Activated CD4-positive, alpha-beta T cell treated with anti-CD3 and anti-CD28 coated beads, Interleukin-2, amount 10 ng/mL, durations not matched to agents 24 days and 14 days (primary cell): ENCODE measurements around the gene METAP2. TPM values are rescaled to one million over a fixed set of nuclear protein-coding genes. Genes with fewer than 3 reads are reported as not detected.
"Not testable (repeated sequence)": the region's sequence is repeated elsewhere in the genome, so short reads cannot be mapped to it uniquely, and the experiment has no call there.

Experiments
- DNase-seq: peaks from one replicate; pipeline ENCODE4 v3.0.0; 2022
- H3K27ac Mint-ChIP-seq: one replicate; pipeline ENCODE4 v1.8.0; 2022; ENCODE audit warnings: mild to moderate bottlenecking, mixed read lengths
- H3K27me3 Mint-ChIP-seq: one replicate; pipeline ENCODE4 v1.8.0; 2022; ENCODE audit warnings: mixed read lengths
- H3K36me3 Mint-ChIP-seq: one replicate; pipeline ENCODE4 v1.8.0; 2022; ENCODE audit warnings: low read depth, mild to moderate bottlenecking, mixed read lengths
- H3K4me1 Mint-ChIP-seq: one replicate; pipeline ENCODE4 v1.8.0; 2021; ENCODE audit warnings: mixed read lengths
- H3K4me3 Mint-ChIP-seq: one replicate; pipeline ENCODE4 v1.8.0; 2022; ENCODE audit warnings: mild to moderate bottlenecking, moderate library complexity, mixed read lengths
- H3K9me3 Mint-ChIP-seq: one replicate; pipeline ENCODE4 v1.8.0; 2021; ENCODE audit warnings: mixed read lengths
- intact Hi-C: fragments of 100-400 bp; cut with micrococcal nuclease; formaldehyde crosslinking; loops from one replicate; pipeline ENCODE4 v1.15.1; 2023
- total RNA-seq: library from RNA; stranded (reverse); gene quantifications from 2 replicates; pipeline ENCODE4 v1.2.3, GENCODE V29; 2022

METAP2 gene
- total RNA-seq, 1 donor from 2014 or later = 125 TPM

DNA sequence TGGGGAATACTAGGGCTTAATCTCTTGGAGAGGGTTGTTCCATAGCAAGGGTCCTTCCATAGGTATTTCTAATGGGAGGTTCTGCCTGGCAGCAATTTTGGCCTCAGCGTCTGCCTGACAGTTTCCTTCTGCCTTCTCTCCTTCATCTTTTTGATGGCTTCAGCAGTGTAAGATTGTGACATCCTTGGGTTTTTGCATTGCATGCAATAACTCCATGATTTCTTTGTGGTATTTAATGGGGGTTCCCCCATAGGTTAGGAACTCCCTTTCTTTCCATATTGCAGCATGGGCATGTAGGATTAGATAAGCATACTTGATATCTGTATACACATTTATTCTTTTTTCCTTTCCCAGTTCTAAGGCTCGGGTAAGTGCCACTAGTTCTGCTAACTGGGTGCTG is 21.5 kb upstream of the METAP2 start:
- H3K4me1 Mint-ChIP-seq, H3K4me3 Mint-ChIP-seq, H3K36me3 Mint-ChIP-seq, H3K27me3 Mint-ChIP-seq, DNase-seq, intact Hi-C loops, H3K27ac Mint-ChIP-seq: not testable (repeated sequence)
- peaks cover 10% of the 10 kb centered on the region for H3K9me3 Mint-ChIP-seq

DNA sequence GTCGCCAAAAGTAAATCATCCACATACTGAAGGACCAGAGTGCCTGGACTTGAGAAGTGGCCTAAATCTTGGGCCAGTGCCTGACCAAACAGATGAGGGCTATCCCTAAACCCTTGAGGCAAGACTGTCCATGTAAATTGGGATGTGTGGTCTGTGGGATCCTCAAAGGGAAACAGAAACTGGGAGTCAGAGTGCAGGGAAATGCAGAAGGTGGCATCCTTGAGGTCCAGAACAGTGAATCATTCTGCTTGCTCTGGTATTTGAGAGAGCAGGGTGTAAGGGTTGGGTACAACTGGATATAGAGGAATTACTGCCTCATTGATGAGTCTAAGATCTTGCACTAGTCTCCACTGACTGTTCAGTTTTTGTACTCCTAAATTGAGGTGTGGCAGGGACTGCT is 20.1 kb upstream of the METAP2 start:
- H3K9me3 Mint-ChIP-seq = peaks cover 18% of the 10 kb centered on the region

DNA sequence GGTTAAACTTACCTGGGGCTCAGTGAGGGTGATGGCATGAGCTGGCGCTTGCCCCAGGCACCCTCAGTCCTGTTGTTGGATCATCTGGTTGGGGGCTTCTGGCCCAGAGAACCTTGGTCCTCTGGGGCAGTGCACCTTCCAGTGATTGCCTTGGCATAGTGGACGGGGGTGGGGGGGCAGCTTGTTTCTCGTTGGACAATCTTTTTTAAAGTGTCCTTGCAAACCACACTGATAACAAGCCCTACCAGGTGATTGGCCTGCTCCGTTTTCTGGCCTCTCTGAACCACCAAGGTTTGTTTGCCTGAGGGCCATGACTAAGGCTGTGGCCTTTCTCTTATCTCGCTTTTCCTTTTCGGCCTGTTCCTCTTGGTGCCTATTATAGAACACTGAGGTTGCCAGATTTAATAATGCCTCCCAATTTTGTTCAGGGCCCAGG is 19.2 kb upstream of the METAP2 start:
- H3K27me3 Mint-ChIP-seq, intact Hi-C loops, H3K36me3 Mint-ChIP-seq, DNase-seq, H3K4me1 Mint-ChIP-seq, H3K27ac Mint-ChIP-seq, H3K4me3 Mint-ChIP-seq: not testable (repeated sequence)
- H3K9me3 Mint-ChIP-seq = peaks cover 19% of the 10 kb centered on the region

More for the DNA sequence above, 20.1 kb upstream of the METAP2 start:
- H3K4me3 Mint-ChIP-seq, DNase-seq, intact Hi-C loops, H3K4me1 Mint-ChIP-seq, H3K27ac Mint-ChIP-seq, H3K36me3 Mint-ChIP-seq, H3K27me3 Mint-ChIP-seq: not testable (repeated sequence)

DNA sequence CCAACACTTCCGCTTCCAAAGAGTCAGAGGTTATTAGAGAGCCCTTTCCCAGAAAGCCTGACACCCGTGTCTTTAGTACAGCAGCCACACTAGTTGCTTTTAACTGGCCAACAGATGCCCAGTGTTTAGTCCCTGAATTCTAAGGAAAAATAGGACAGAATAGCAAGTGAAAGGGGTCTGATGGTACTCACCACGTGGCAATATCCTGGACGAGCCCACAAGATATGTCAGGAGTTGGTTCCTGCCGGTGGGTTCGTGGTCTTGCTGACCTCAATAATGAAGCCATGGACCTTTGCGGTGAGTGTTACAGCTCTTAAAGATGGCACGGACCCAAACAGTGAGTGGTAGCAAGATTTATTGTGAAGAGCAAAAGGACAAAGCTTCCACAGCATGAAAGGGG is 16.3 kb upstream of the METAP2 start:
- peaks cover 19% of the 10 kb centered on the region for H3K9me3 Mint-ChIP-seq
- H3K36me3 Mint-ChIP-seq, H3K27ac Mint-ChIP-seq, DNase-seq, intact Hi-C loops, H3K4me1 Mint-ChIP-seq, H3K27me3 Mint-ChIP-seq, H3K4me3 Mint-ChIP-seq: not testable (repeated sequence)

DNA sequence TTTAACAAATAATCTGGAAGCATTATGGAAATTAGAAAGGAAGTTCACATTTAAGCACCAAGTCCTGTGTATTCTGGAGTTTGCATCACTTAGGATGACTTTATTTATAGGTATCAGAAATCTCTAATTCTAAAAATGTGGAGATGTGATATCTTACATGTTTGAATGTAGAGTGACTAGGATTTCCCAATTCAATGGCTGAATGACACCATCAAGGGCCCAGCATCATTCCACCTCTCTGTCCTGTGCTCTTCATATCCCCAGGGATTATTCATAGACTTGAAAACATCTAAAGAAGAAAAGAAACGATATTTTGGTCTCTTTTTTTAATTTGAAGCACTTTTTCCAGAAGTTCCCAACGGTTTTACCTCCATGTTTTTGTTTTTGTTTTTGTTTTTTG is 15.2 kb upstream of the METAP2 start:
- Mint-ChIP-seq H3K27ac (no peak overlapping the region), H3K27me3 (no peaks in the 10 kb centered on the region), H3K4me3 (no peak overlapping the region), H3K36me3 (peaks cover 2% of the 10 kb centered on the region), H3K4me1 (no peaks in the 10 kb centered on the region), H3K9me3 (peaks cover 19% of the 10 kb centered on the region)
- intact Hi-C loops = no loop called here
- no peak for DNase-seq

DNA sequence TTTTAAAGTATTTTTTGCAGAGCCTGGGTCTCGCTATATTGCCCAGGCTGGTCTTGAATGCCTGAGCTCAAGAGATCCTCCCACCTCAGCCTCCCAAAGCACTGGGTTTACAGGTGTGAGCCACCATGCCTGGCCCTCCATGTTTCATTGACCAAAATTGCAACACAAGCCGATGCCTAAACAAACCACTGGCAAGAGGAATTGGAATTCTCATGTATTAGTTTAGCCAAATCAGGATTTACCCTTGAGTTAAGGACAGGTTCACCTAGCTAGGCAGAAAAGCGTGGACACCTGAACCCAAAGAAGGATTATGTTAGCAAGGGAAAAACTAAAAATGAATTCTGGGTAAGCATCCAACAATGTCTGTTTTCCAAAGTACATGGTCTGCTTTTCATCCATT is 14.6 kb upstream of the METAP2 start:
- H3K9me3 Mint-ChIP-seq = peaks cover 19% of the 10 kb centered on the region
- no peak for DNase-seq
- no peaks in the 10 kb centered on the region for H3K4me1 Mint-ChIP-seq
- intact Hi-C loops = no loop called here
- no peaks in the 10 kb centered on the region for H3K27me3 Mint-ChIP-seq
- H3K4me3 Mint-ChIP-seq = no peak overlapping the region
- H3K36me3 Mint-ChIP-seq = peaks cover 2% of the 10 kb centered on the region
- no peak overlapping the region for H3K27ac Mint-ChIP-seq

DNA sequence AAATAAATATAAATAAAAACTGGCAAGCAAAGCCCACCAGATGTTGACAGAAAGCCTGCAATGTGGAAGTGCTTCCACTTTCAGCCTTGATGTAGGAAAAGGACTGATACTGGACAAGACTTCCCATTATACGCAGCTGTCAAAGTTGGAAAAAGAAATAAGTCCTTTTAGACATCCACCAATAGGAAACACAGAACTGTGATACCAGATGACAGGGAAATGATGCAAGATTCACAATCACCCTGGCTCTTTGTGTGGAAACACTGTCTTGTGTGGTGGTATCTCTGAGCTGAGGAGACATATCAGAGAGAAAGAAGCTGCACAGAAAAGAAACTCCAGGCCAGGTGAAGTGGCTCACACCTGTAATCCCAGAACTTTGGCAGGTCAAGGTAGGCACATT is 13.8 kb upstream of the METAP2 start:
- Mint-ChIP-seq H3K4me1 (no peaks in the 10 kb centered on the region), H3K27ac (no peak overlapping the region), H3K36me3 (peaks cover 2% of the 10 kb centered on the region), H3K4me3 (no peak overlapping the region), H3K9me3 (peaks cover 19% of the 10 kb centered on the region), H3K27me3 (no peaks in the 10 kb centered on the region)
- no peak for DNase-seq
- intact Hi-C loops = no loop called here

DNA sequence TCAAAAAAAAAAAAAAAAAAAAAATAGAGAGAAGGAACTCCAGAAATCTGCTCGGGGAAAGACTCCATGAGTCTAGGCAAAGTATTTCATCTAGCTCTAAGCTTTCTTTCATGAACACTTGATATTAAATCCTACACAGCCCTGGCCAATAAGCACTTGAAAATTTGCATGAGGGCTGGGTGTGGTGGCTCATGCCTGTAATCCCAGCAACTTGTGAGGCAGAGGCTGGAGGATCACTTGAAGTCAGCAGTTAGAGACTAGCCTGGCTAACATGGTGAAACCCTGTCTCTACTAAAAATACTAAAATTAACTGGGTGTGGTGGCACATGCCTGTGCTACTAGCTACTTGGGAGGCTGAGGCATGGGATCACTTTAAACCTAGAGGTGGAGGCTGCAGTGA is 13.1 kb upstream of the METAP2 start:
- intact Hi-C loops = no loop called here
- H3K27me3 Mint-ChIP-seq = no peaks in the 10 kb centered on the region

DNA sequence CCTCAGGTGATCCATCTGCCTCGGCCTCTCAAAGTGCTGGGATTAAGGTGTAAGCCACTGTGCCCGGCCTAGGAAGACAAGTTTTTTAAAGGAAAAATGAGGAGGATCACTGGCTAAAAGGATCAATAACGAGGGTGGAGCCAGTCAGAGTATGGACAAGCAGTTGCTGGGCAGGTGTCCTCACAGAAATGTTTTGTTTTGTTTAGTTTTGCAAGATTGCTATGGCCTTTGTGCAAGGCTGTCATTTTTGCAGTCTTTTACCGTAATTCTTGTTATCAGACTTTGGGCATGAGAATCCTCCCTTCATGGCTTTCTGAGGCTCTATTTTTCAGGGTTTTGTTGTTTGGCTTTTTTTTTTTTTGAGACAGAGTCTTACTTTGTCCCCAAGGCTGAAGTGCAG is 11.9 kb upstream of the METAP2 start:
- Mint-ChIP-seq H3K36me3 (peaks cover 2% of the 10 kb centered on the region), H3K27me3 (no peaks in the 10 kb centered on the region), H3K27ac (no peak overlapping the region), H3K4me3 (no peak overlapping the region), H3K9me3 (peaks cover 12% of the 10 kb centered on the region), H3K4me1 (no peaks in the 10 kb centered on the region)
- no peak for DNase-seq
- intact Hi-C loops = no loop called here

More for the DNA sequence above, 13.1 kb upstream of the METAP2 start:
- DNase-seq = no peak
- H3K4me1 Mint-ChIP-seq = no peaks in the 10 kb centered on the region
- H3K27ac Mint-ChIP-seq = no peak overlapping the region
- no peak overlapping the region for H3K4me3 Mint-ChIP-seq
- H3K9me3 Mint-ChIP-seq = peaks cover 16% of the 10 kb centered on the region
- H3K36me3 Mint-ChIP-seq = peaks cover 2% of the 10 kb centered on the region

DNA sequence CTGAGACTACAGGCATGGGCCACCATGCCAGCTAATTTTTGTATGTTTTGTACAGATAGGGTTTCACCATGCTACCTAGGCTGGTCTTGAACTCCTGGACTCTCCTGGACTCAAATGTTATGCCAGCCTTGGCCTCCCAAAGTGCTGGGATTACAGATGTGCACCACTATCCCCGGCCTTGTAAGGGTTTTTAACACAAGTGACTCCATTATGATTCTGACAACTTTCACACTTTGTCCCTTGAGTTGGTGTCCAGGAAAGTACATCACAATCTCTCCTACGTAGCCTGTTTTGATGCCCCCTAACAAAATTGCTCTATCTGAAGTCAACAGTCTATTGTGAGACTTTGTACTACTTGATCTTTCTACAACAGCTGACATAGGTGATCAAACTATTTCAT is 11.4 kb upstream of the METAP2 start:
- no peak overlapping the region for H3K27ac Mint-ChIP-seq
- no peaks in the 10 kb centered on the region for H3K4me1 Mint-ChIP-seq
- H3K27me3 Mint-ChIP-seq = no peaks in the 10 kb centered on the region
- intact Hi-C loops = no loop called here
- DNase-seq = no peak
- H3K9me3 Mint-ChIP-seq = peaks cover 10% of the 10 kb centered on the region
- no peak overlapping the region for H3K4me3 Mint-ChIP-seq
- H3K36me3 Mint-ChIP-seq = peaks cover 2% of the 10 kb centered on the region

DNA sequence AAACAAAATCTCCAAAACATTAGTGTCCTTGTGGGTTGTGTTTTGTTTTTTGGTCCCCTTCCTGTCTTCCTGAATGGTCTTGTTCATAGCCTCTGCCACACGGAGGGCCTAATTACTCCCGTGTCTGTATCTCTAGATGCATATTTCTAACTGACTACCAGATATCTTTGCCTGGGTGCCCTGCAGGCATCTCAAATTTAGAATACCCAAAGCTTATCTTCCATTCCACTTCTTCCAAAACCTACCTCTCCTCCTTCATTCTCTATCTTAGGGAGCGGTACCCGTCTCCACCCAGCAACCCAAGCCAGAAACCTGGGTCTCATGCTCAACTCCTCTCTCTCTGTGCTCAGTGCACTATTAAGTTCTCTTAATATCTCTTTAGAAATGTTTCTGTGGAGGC is 10.9 kb upstream of the METAP2 start:
- H3K27me3 Mint-ChIP-seq = no peaks in the 10 kb centered on the region
- H3K27ac Mint-ChIP-seq = no peak overlapping the region
- DNase-seq = no peak
- H3K36me3 Mint-ChIP-seq = peaks cover under 1% of the 10 kb centered on the region
- intact Hi-C loops = no loop called here
- H3K9me3 Mint-ChIP-seq = peaks cover 8% of the 10 kb centered on the region
- no peak overlapping the region for H3K4me3 Mint-ChIP-seq
- H3K4me1 Mint-ChIP-seq = no peaks in the 10 kb centered on the region

DNA sequence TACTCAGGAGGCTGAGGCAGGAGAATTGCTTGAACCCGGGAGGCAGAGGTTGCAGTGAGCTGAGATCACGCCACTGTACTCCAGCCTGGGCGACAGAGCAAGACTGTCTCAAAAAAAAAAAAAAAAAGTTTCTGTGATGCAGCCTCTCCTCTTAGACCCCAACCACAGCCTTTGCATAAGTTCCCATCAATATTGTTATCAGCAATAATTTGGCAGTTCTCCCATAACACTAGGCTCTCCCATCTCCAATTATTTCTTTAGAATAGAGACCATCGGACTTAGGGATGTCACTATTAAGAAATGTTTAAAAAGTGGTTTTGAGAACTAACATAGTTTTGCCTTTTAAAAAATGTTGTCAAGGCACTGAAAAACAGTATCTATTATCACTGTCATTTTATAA is 10.2 kb upstream of the METAP2 start:
- intact Hi-C loops, H3K27ac Mint-ChIP-seq, H3K4me3 Mint-ChIP-seq, H3K9me3 Mint-ChIP-seq, H3K4me1 Mint-ChIP-seq, H3K27me3 Mint-ChIP-seq, DNase-seq, H3K36me3 Mint-ChIP-seq: not testable (repeated sequence)

DNA sequence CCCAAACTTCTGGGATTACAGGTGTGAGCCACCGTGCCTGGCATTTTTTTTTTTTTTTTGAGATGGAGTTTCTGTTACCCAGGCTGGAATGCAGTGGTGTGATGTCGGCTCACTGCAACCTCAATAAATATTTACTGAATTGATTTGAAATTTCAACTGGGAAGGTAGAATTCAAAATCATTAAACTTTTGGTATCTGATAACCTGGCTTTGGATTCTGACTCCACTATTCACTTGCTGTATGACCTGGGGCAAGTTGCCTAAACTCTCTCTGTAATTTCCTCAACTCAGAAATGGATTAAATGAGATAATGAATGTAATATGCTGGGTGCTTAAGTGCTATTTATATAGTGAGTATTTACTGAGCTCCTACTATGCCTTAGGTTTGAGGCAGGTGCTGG is 8.7 kb upstream of the METAP2 start:
- intact Hi-C loops = no loop called here
- no peak for DNase-seq
- H3K4me3 Mint-ChIP-seq = no peak overlapping the region
- H3K27ac Mint-ChIP-seq = no peak overlapping the region
- H3K27me3 Mint-ChIP-seq = no peaks in the 10 kb centered on the region
- H3K36me3 Mint-ChIP-seq = no peaks in the 10 kb centered on the region
- H3K4me1 Mint-ChIP-seq = no peaks in the 10 kb centered on the region
- H3K9me3 Mint-ChIP-seq = no peaks in the 10 kb centered on the region

DNA sequence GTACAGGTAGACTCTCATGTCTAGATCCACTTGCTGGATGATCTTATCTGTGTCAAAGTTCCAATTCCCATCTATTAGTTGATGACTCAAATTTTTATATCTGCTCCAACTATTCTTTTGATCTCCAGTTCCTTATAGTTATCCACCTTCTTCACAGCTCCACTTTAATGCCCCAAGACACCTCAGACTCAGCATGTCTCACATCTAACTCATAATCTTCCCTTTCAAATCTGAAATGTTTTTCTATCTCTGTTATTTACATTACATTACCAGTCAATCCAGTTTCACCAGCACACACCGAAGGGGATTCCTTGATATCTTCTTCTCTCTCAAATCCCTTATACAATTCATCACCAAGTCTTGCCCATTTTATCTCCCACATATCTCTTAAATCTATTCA is 3.7 kb upstream of the METAP2 start:
- Mint-ChIP-seq H3K36me3 (peaks cover 2% of the 10 kb centered on the region), H3K4me3 (no peak overlapping the region), H3K4me1 (peaks cover 6% of the 10 kb centered on the region), H3K9me3 (no peaks in the 10 kb centered on the region), H3K27ac (no peak overlapping the region), H3K27me3 (no peaks in the 10 kb centered on the region)
- DNase-seq = no peak
- intact Hi-C loops = loop anchor here (5.0 to 10.0 kb wide), 3 partner anchors 385 to 1435 kb away; partner anchors contain the start of genes NEDD1 and SNRPF

DNA sequence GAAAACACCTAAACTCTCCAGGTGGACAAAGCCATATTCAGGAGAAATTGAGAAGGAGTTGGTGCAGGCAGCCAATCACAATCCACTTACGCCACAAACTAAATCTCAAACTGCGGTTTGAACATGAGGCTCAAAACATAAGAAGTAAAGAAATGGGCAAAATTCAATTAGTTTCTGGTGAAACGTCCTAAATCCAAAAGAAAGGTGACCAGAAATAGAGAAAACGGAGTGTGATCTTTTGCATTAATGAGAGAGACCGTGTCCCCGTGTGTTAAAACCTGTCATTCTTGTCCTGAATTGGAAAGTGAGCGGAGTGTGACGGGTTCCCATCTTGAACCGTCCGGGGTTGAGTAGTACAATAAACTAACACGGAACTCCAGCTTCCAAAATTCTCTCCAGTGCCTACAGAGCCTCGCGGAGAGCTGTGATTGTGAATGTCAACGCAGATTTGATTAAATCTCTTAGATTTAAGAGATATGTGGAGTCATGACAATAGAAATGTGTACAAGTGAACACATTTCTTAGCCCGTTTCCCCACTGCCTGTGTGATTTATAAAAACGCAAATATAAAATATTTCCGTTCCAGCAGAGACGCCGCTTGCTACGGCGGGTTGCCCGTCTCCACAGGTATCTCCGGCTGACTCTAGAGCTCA is 595 bp upstream of the METAP2 start:
- H3K36me3 Mint-ChIP-seq = peaks cover 29% of the 10 kb centered on the region
- intact Hi-C loops = loop anchor here (5.0 to 10.0 kb wide), 3 partner anchors 381 to 1431 kb away; partner anchors contain the start of genes NEDD1 and SNRPF

More for the DNA sequence above, 595 bp upstream of the METAP2 start:
- H3K4me1 Mint-ChIP-seq = peaks cover 26% of the 10 kb centered on the region
- H3K27ac Mint-ChIP-seq = peak overlapping the region; percentile 100
- H3K4me3 Mint-ChIP-seq = peak overlapping the region; percentile 94
- no peaks in the 10 kb centered on the region for H3K9me3 Mint-ChIP-seq
- no peaks in the 10 kb centered on the region for H3K27me3 Mint-ChIP-seq
- DNase-seq = peak; percentile 80
